Neuronal stem cell (in vitro differentiated cells): ENCODE measurements around the gene PRUNE1.

Source experiments
- DNase-seq: peaks from one replicate; pipeline ENCODE4 v3.0.0-alpha.2; 2013; ENCODE audit warnings: low spot score
- H2AFZ ChIP-seq: one replicate; pipeline ENCODE4 v1.6.1; 2013; ENCODE audit warnings: mild to moderate bottlenecking, low read length, inconsistent platforms
- H2AK5ac ChIP-seq: 2 replicates; pipeline ENCODE4 v1.6.1; 2013; ENCODE audit warnings: low read depth, mild to moderate bottlenecking, inconsistent platforms, low read length, moderate library complexity, mixed read lengths
- H2BK120ac ChIP-seq: 2 replicates; pipeline ENCODE4 v1.6.1; 2013; ENCODE audit warnings: low read depth, mild to moderate bottlenecking, inconsistent platforms, low read length, moderate library complexity, mixed read lengths
- H2BK12ac ChIP-seq: one replicate; pipeline ENCODE4 v1.6.1; 2013; ENCODE audit warnings: low read length, inconsistent platforms
- H2BK15ac ChIP-seq: 2 replicates; pipeline ENCODE4 v1.6.1; 2013; ENCODE audit warnings: mild to moderate bottlenecking, low read length, inconsistent platforms, mixed read lengths
- H2BK5ac ChIP-seq: one replicate; pipeline ENCODE4 v1.6.1; 2013; ENCODE audit warnings: inconsistent platforms, mild to moderate bottlenecking, low read length, moderate library complexity
- H3K14ac ChIP-seq: one replicate; pipeline ENCODE4 v1.6.1; 2013; ENCODE audit warnings: low read length, inconsistent platforms
- H3K18ac ChIP-seq: 2 replicates; pipeline ENCODE4 v1.6.1; 2013; ENCODE audit warnings: low read length, inconsistent platforms
- H3K23ac ChIP-seq: 2 replicates; pipeline ENCODE4 v1.6.1; 2013; ENCODE audit warnings: low read depth, mild to moderate bottlenecking, mixed read lengths, low read length, inconsistent platforms; ENCODE audit not compliant: poor library complexity
- H3K27ac ChIP-seq: replicated peaks from 3 replicates; pipeline ENCODE4 v1.5.1; 2013; ENCODE audit warnings: low read length, inconsistent platforms
- H3K27me3 ChIP-seq, 3 experiments: 2 replicates each; pipeline ENCODE4 v1.6.1; 2013; ENCODE audit warnings: low read length in 3 of 3, mild to moderate bottlenecking in 2 of 3, inconsistent platforms in 1 of 3, low read depth in 1 of 3, mixed read lengths in 1 of 3, moderate library complexity in 1 of 3; ENCODE audit not compliant: control insufficient read depth in 3 of 3, insufficient read depth in 3 of 3
- H3K36me3 ChIP-seq, 2 donors: replicated peaks in 1 of 2; 2 replicates each; pipeline ENCODE4 v1.6.1; 2013; ENCODE audit warnings: low read length in 2 of 2; ENCODE audit not compliant: control insufficient read depth in 2 of 2, insufficient read depth in 2 of 2
- H3K4ac ChIP-seq: 2 replicates; pipeline ENCODE4 v1.6.1; 2013; ENCODE audit warnings: inconsistent platforms, mild to moderate bottlenecking, low read length, moderate library complexity
- H3K4me1 ChIP-seq, 2 donors: 1 replicate in 1 of 2; 2 replicates in 1 of 2; pipeline ENCODE4 v1.6.1; 2013; ENCODE audit warnings: low read length in 2 of 2, low read depth in 1 of 2; ENCODE audit not compliant: control insufficient read depth in 2 of 2, insufficient read depth in 1 of 2
- H3K4me2 ChIP-seq: one replicate; pipeline ENCODE4 v1.6.1; 2013; ENCODE audit warnings: mild to moderate bottlenecking, low read length, inconsistent platforms; ENCODE audit not compliant: insufficient read depth, poor library complexity, severe bottlenecking
- H3K4me3 ChIP-seq, 2 donors: 2 replicates each; pipeline ENCODE4 v1.5.1; 2013; ENCODE audit warnings: low read length in 2 of 2, mild to moderate bottlenecking in 2 of 2, inconsistent platforms in 1 of 2, moderate library complexity in 1 of 2
- H3K79me1 ChIP-seq: one replicate; pipeline ENCODE4 v1.6.1; 2013; ENCODE audit warnings: low read depth, mild to moderate bottlenecking, inconsistent platforms, low read length, moderate library complexity
- H3K9ac ChIP-seq: one replicate; pipeline ENCODE4 v1.6.1; 2013; ENCODE audit warnings: mild to moderate bottlenecking, low read depth, low read length, inconsistent platforms; ENCODE audit not compliant: poor library complexity
- H3K9me3 ChIP-seq, 2 donors: replicated peaks in 1 of 2; 2 replicates each; pipeline versions ENCODE3 to v1.6.1; 2013; ENCODE audit warnings: low read length in 2 of 2, mild to moderate bottlenecking in 2 of 2, inconsistent platforms in 1 of 2, low read depth in 1 of 2, mixed read lengths in 1 of 2, moderate library complexity in 1 of 2; ENCODE audit not compliant: control insufficient read depth in 2 of 2, insufficient read depth in 1 of 2
- H4K8ac ChIP-seq: one replicate; pipeline ENCODE4 v1.6.1; 2013; ENCODE audit warnings: low read depth, mild to moderate bottlenecking, inconsistent platforms, low read length, moderate library complexity
- H4K91ac ChIP-seq: one replicate; pipeline ENCODE4 v1.6.1; 2013; ENCODE audit warnings: low read length, low read depth, mild to moderate bottlenecking, inconsistent platforms; ENCODE audit not compliant: poor library complexity
- WGBS, 2 donors: extraction: QIAGEN DNeasy Blood & Tissue Kit; methylation state at CpG; one replicate each; pipeline ENCODE4 v1.1.7; 2013; ENCODE audit warnings: missing lambda C conversion rate in 2 of 2, mixed read lengths in 1 of 2; ENCODE audit not compliant: insufficient read length in 2 of 2, insufficient replicate concordance in 1 of 2; ENCODE audit errors: extremely low coverage in 2 of 2; 5-methylcytosine and 5-hydroxymethylcytosine counted together

The PRUNE1 gene

GRCh38 chr1:151009674-151010345 lies 1.6 kb downstream of the PRUNE1 start:
- H2BK5ac ChIP-seq = no peak overlapping the region
- H2AK5ac ChIP-seq = no peak overlapping the region
- no peak overlapping the region for H3K4me2 ChIP-seq
- no peaks in the 10 kb centered on the region for H3K9me3 ChIP-seq
- no CpG with 5 or more reads among the region's 8 CpGs for WGBS, 2 donors
- no peaks in the 10 kb centered on the region for H3K27me3 ChIP-seq
- no peak overlapping the region for H3K27ac ChIP-seq
- H3K23ac ChIP-seq = no peak overlapping the region
- H3K4me1 ChIP-seq = peaks cover 12 to 16% of the 10 kb centered on the region in 2 donors
- H3K4me3 ChIP-seq = no peak overlapping the region
- no peak overlapping the region for H3K9ac ChIP-seq
- H3K79me1 ChIP-seq = peaks cover 4% of the 10 kb centered on the region
- no peak for DNase-seq
- no peak overlapping the region for H2AFZ ChIP-seq
- H3K18ac ChIP-seq = no peak overlapping the region
- no peak overlapping the region for H3K14ac ChIP-seq
- H2BK120ac ChIP-seq = no peak overlapping the region
- H2BK12ac ChIP-seq = no peak overlapping the region
- H3K36me3 ChIP-seq = no peaks in the 10 kb centered on the region
- H4K8ac ChIP-seq = no peak overlapping the region
- no peak overlapping the region for H3K4ac ChIP-seq
- no peak overlapping the region for H4K91ac ChIP-seq
- H2BK15ac ChIP-seq = no peak overlapping the region

- no peak overlapping the region for H2AK5ac ChIP-seq
- no peak overlapping the region for H2AFZ ChIP-seq
- no peak overlapping the region for H3K14ac ChIP-seq
- no peak overlapping the region for H3K4me2 ChIP-seq
- no peak overlapping the region for H4K8ac ChIP-seq
- no peaks in the 10 kb centered on the region for H3K36me3 ChIP-seq
- H3K23ac ChIP-seq = no peak overlapping the region
- H3K9me3 ChIP-seq = no peaks in the 10 kb centered on the region
- H2BK12ac ChIP-seq = no peak overlapping the region
- peaks cover 12 to 16% of the 10 kb centered on the region in 2 donors for H3K4me1 ChIP-seq
- H4K91ac ChIP-seq = no peak overlapping the region
- no peak overlapping the region for H2BK5ac ChIP-seq
- no peak for DNase-seq
- H2BK120ac ChIP-seq = no peak overlapping the region
- WGBS, 2 donors = no CpG with 5 or more reads among the region's 3 CpGs
- no peak overlapping the region for H3K4ac ChIP-seq
- no peak overlapping the region for H3K18ac ChIP-seq
- H3K9ac ChIP-seq = no peak overlapping the region
- no peaks in the 10 kb centered on the region for H3K27me3 ChIP-seq
- H3K27ac ChIP-seq = no peak overlapping the region
- H2BK15ac ChIP-seq = no peak overlapping the region
- H3K79me1 ChIP-seq = peaks cover 4% of the 10 kb centered on the region
- H3K4me3 ChIP-seq = no peak overlapping the region
Observed at GRCh38 chr1:151010346-151010726, 2.1 kb downstream of the PRUNE1 start.

GRCh38 chr1:151011154-151011850 lies 3.1 kb downstream of the PRUNE1 start:
- H3K36me3 ChIP-seq = no peaks in the 10 kb centered on the region

DNA sequence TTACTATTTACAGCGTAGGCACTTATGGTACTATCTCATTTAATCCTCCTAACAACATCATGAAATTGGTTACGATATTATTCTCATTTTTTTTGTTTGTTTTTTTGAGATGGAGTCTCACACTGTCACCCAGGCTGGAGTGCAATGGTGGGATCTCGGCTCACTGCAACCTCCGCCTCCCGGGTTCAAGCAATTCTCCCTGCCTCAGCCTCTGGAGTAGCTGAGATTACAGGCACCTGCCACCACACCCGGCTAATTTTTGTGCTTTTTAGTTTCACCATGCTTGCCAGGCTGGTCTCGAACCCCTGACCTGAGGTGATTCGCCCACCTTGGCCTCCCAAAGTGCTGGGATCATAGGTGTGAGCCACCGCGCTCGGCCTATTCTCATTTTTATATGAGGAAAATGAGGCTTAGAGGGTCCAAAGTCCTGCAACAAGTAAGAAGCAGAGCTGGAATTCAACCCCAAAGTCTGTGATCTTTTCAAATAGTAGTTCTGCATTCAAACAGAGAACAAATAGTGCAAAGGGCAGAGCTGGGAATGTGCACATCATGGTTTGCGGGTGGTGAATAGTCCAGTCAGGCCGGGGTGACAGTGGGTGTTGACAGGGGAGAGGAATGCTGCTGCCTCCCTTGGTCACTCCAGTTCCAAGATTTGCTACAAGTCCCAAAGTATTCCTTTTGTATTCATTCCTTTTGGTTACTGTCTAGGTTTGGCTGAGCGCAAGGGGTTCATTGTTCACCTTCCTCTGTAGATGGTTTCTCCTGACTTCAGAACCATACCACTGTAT lies 4.6 kb downstream of the PRUNE1 start:
- Histone ChIP-seq H4K91ac (no peak overlapping the region), H2BK15ac (no peak overlapping the region), H3K9me3 (no peaks in the 10 kb centered on the region), H2BK5ac (no peak overlapping the region), H3K27ac (no peak overlapping the region), H3K27me3 (no peaks in the 10 kb centered on the region), H3K36me3 (peaks cover 0 to 3% of the 10 kb centered on the region in 2 donors), H2BK12ac (no peak overlapping the region), H3K23ac (no peak overlapping the region), H2BK120ac (no peak overlapping the region), H3K4ac (no peak overlapping the region), H4K8ac (no peak overlapping the region), H3K18ac (no peak overlapping the region), H3K4me1 (peaks cover 4 to 7% of the 10 kb centered on the region in 2 donors), H3K14ac (no peak overlapping the region), H3K4me3 (no peak overlapping the region), H3K4me2 (no peak overlapping the region), H2AFZ (no peak overlapping the region), H3K79me1 (peaks cover 4% of the 10 kb centered on the region), H3K9ac (no peak overlapping the region), H2AK5ac (no peak overlapping the region)
- DNase-seq = no peak
- WGBS, 2 donors = no CpG with 5 or more reads among the region's 14 CpGs

More at GRCh38 chr1:151011154-151011850, 3.1 kb downstream of the PRUNE1 start:
- Histone ChIP-seq H3K4me1 (peaks cover 8 to 11% of the 10 kb centered on the region in 2 donors), H3K4ac (no peak overlapping the region), H3K79me1 (peaks cover 4% of the 10 kb centered on the region), H2AFZ (no peak overlapping the region), H2BK12ac (no peak overlapping the region), H3K27ac (no peak overlapping the region), H3K18ac (no peak overlapping the region), H2BK15ac (no peak overlapping the region), H2BK120ac (no peak overlapping the region), H4K8ac (no peak overlapping the region), H3K4me2 (no peak overlapping the region), H3K9ac (no peak overlapping the region), H3K23ac (no peak overlapping the region), H3K4me3 (no peak overlapping the region), H3K14ac (no peak overlapping the region), H4K91ac (no peak overlapping the region), H2BK5ac (no peak overlapping the region), H3K9me3 (no peaks in the 10 kb centered on the region), H2AK5ac (no peak overlapping the region), H3K27me3 (no peaks in the 10 kb centered on the region)
- no CpG with 5 or more reads among the region's 4 CpGs for WGBS, 2 donors
- DNase-seq = no peak
